Trophoblast cell (in vitro differentiated cells and primary cell): ENCODE results near the gene PLXDC2.

Experiments
- DNase-seq, 2 donors: peaks; one replicate each; pipeline ENCODE4 v3.0.0-alpha.2; 2016
- H2AFZ ChIP-seq: 2 replicates; pipeline ENCODE4 v1.6.1; 2013; ENCODE audit warnings: low read length, moderate library complexity, mild to moderate bottlenecking; ENCODE audit not compliant: insufficient read depth, poor library complexity
- H2AK5ac ChIP-seq: 2 replicates; pipeline ENCODE4 v1.6.1; 2013; ENCODE audit warnings: mild to moderate bottlenecking, low read length
- H2BK120ac ChIP-seq: 2 replicates; pipeline ENCODE4 v1.6.1; 2013; ENCODE audit warnings: low read length, mild to moderate bottlenecking, moderate library complexity; ENCODE audit not compliant: insufficient read depth, poor library complexity
- H2BK12ac ChIP-seq: 2 replicates; pipeline ENCODE4 v1.6.1; 2013; ENCODE audit warnings: mild to moderate bottlenecking, low read length, moderate library complexity
- H2BK5ac ChIP-seq: 2 replicates; pipeline ENCODE4 v1.6.1; 2013; ENCODE audit warnings: low read length, low read depth, moderate library complexity, mild to moderate bottlenecking; ENCODE audit not compliant: poor library complexity
- H3K14ac ChIP-seq: 2 replicates; pipeline ENCODE4 v1.6.1; 2013; ENCODE audit warnings: mild to moderate bottlenecking, low read length
- H3K18ac ChIP-seq: 2 replicates; pipeline ENCODE4 v1.6.1; 2013; ENCODE audit warnings: mild to moderate bottlenecking, low read length
- H3K23ac ChIP-seq: 2 replicates; pipeline ENCODE4 v1.6.1; 2013; ENCODE audit warnings: low read length
- H3K27ac ChIP-seq: 2 replicates; pipeline ENCODE4 v1.5.1; 2013; ENCODE audit warnings: low read depth, mild to moderate bottlenecking, inconsistent platforms, low read length, moderate library complexity
- H3K27me3 ChIP-seq: 2 replicates; pipeline ENCODE4 v1.6.1; 2013; ENCODE audit warnings: inconsistent platforms, mild to moderate bottlenecking, low read length, moderate library complexity; ENCODE audit not compliant: insufficient read depth
- H3K36me3 ChIP-seq, 2 experiments: 1 replicate in 1 of 2; 2 replicates in 1 of 2; pipeline ENCODE4 v1.6.1; 2013; ENCODE audit warnings: low read length in 2 of 2, mild to moderate bottlenecking in 2 of 2, moderate library complexity in 1 of 2; ENCODE audit not compliant: insufficient read depth in 2 of 2, control insufficient read depth in 1 of 2
- H3K4ac ChIP-seq: 2 replicates; pipeline ENCODE4 v1.6.1; 2013; ENCODE audit warnings: low read depth, mild to moderate bottlenecking, low read length, moderate library complexity
- H3K4me1 ChIP-seq, 2 experiments: 1 replicate in 1 of 2; 2 replicates in 1 of 2; pipeline ENCODE4 v1.6.1; 2013; ENCODE audit warnings: low read length in 2 of 2, mild to moderate bottlenecking in 2 of 2, moderate library complexity in 1 of 2; ENCODE audit not compliant: insufficient read depth in 2 of 2, control insufficient read depth in 1 of 2
- H3K4me2 ChIP-seq: 2 replicates; pipeline ENCODE4 v1.6.1; 2013; ENCODE audit warnings: inconsistent platforms, mild to moderate bottlenecking, low read length, moderate library complexity
- H3K4me3 ChIP-seq: 2 replicates; pipeline ENCODE4 v1.5.1; 2013; ENCODE audit warnings: mild to moderate bottlenecking, low read depth, low read length, inconsistent platforms
- H3K79me1 ChIP-seq: one replicate; pipeline ENCODE4 v1.6.1; 2013; ENCODE audit warnings: low read length
- H3K79me2 ChIP-seq: 2 replicates; pipeline ENCODE4 v1.6.1; 2013; ENCODE audit warnings: low read length, mild to moderate bottlenecking; ENCODE audit not compliant: control insufficient read depth, insufficient read depth, poor library complexity
- H3K9ac ChIP-seq: 2 replicates; pipeline ENCODE4 v1.6.1; 2013; ENCODE audit warnings: mild to moderate bottlenecking, low read length
- H3K9me3 ChIP-seq: 2 replicates; pipeline ENCODE4 v1.6.1; 2013; ENCODE audit warnings: low read depth, mild to moderate bottlenecking, control low read depth, inconsistent platforms, low read length; ENCODE audit not compliant: insufficient read depth
- H4K12ac ChIP-seq: 2 replicates; pipeline ENCODE4 v1.6.1; 2013; ENCODE audit warnings: low read depth, mild to moderate bottlenecking, low read length, moderate library complexity
- H4K8ac ChIP-seq: 2 replicates; pipeline ENCODE4 v1.6.1; 2013; ENCODE audit warnings: low read depth, mild to moderate bottlenecking, low read length, moderate library complexity
- H4K91ac ChIP-seq: one replicate; pipeline ENCODE4 v1.6.1; 2013; ENCODE audit warnings: low read depth, mild to moderate bottlenecking, low read length, moderate library complexity
- WGBS: extraction: QIAGEN DNeasy Blood & Tissue Kit; methylation state at CpG from one replicate; pipeline ENCODE4 v1.1.7; 2013; ENCODE audit warnings: missing lambda C conversion rate; ENCODE audit not compliant: insufficient read length, insufficient coverage; ENCODE audit errors: extremely low coverage; 5-methylcytosine and 5-hydroxymethylcytosine counted together

PLXDC2 gene

GRCh38 chr10:19961076-19962053, 145.1 kb downstream of the PLXDC2 start:
- Histone ChIP-seq H3K14ac (no peak overlapping the region), H3K27me3 (no peaks in the 10 kb centered on the region), H3K23ac (no peak overlapping the region), H2AFZ (no peak overlapping the region), H3K18ac (no peak overlapping the region), H3K4me3 (no peak overlapping the region), H2AK5ac (no peak overlapping the region), H3K36me3 (no peaks in the 10 kb centered on the region), H2BK120ac (no peak overlapping the region), H3K4ac (no peak overlapping the region), H3K27ac (no peak overlapping the region), H3K79me1 (no peaks in the 10 kb centered on the region), H3K4me2 (no peak overlapping the region), H2BK5ac (no peak overlapping the region), H3K9ac (no peak overlapping the region), H2BK12ac (no peak overlapping the region), H4K91ac (no peak overlapping the region), H4K8ac (no peak overlapping the region), H3K9me3 (no peaks in the 10 kb centered on the region), H4K12ac (no peak overlapping the region), H3K4me1 (no peaks in the 10 kb centered on the region), H3K79me2 (no peaks in the 10 kb centered on the region)
- DNase-seq = no peak
- 100% methylated on average over 1 of the region's 7 CpGs for WGBS

GRCh38 chr10:19964625-19965024, 148.4 kb downstream of the PLXDC2 start:
- no peak overlapping the region for H4K8ac ChIP-seq
- no peak overlapping the region for H4K91ac ChIP-seq
- no peak overlapping the region for H3K18ac ChIP-seq
- H2BK5ac ChIP-seq = no peak overlapping the region
- no peak overlapping the region for H2AFZ ChIP-seq
- no peaks in the 10 kb centered on the region for H3K79me2 ChIP-seq
- H3K4me3 ChIP-seq = no peak overlapping the region
- no peak overlapping the region for H2BK12ac ChIP-seq
- no peaks in the 10 kb centered on the region for H3K79me1 ChIP-seq
- no peak overlapping the region for H3K27ac ChIP-seq
- no peak overlapping the region for H2AK5ac ChIP-seq
- no peaks in the 10 kb centered on the region for H3K36me3 ChIP-seq
- no CpG with 5 or more reads among the region's 2 CpGs for WGBS
- DNase-seq = no peak
- no peaks in the 10 kb centered on the region for H3K9me3 ChIP-seq
- no peak overlapping the region for H3K4me2 ChIP-seq
- no peak overlapping the region for H3K9ac ChIP-seq
- no peak overlapping the region for H4K12ac ChIP-seq
- H3K14ac ChIP-seq = no peak overlapping the region
- no peak overlapping the region for H3K23ac ChIP-seq
- no peak overlapping the region for H3K4ac ChIP-seq
- no peak overlapping the region for H2BK120ac ChIP-seq
- peaks cover 0 to 3% of the 10 kb centered on the region in 2 experiments for H3K4me1 ChIP-seq
- H3K27me3 ChIP-seq = no peaks in the 10 kb centered on the region

GRCh38 chr10:19966751-19967150, 150.5 kb downstream of the PLXDC2 start:
- no peak overlapping the region for H3K4ac ChIP-seq
- no peak overlapping the region for H3K27ac ChIP-seq
- H4K91ac ChIP-seq = no peak overlapping the region
- H3K79me1 ChIP-seq = no peaks in the 10 kb centered on the region
- no peaks in the 10 kb centered on the region for H3K27me3 ChIP-seq
- H3K14ac ChIP-seq = no peak overlapping the region
- no peak for DNase-seq
- peaks cover 0 to 3% of the 10 kb centered on the region in 2 experiments for H3K4me1 ChIP-seq
- no peak overlapping the region for H2BK5ac ChIP-seq
- no peak overlapping the region for H3K18ac ChIP-seq
- H3K9ac ChIP-seq = no peak overlapping the region
- no peak overlapping the region for H2BK120ac ChIP-seq
- no peak overlapping the region for H2BK12ac ChIP-seq
- no peak overlapping the region for H4K8ac ChIP-seq
- H3K79me2 ChIP-seq = no peaks in the 10 kb centered on the region
- no CpG with 5 or more reads among the region's 7 CpGs for WGBS
- no peaks in the 10 kb centered on the region for H3K36me3 ChIP-seq
- H3K4me3 ChIP-seq = no peak overlapping the region
- H2AFZ ChIP-seq = no peak overlapping the region
- H4K12ac ChIP-seq = no peak overlapping the region
- no peak overlapping the region for H2AK5ac ChIP-seq
- peak overlapping the region; percentile 35 for H3K23ac ChIP-seq
- no peaks in the 10 kb centered on the region for H3K9me3 ChIP-seq
- H3K4me2 ChIP-seq = no peak overlapping the region

- Histone ChIP-seq H3K27me3 (no peaks in the 10 kb centered on the region), H2BK12ac (no peak overlapping the region), H3K4me3 (no peak overlapping the region), H3K18ac (no peak overlapping the region), H4K12ac (no peak overlapping the region), H3K23ac (no peak overlapping the region), H3K79me2 (no peaks in the 10 kb centered on the region), H3K9me3 (no peaks in the 10 kb centered on the region), H3K14ac (no peak overlapping the region), H3K79me1 (no peaks in the 10 kb centered on the region), H4K91ac (no peak overlapping the region), H2BK120ac (no peak overlapping the region), H3K36me3 (no peaks in the 10 kb centered on the region), H3K9ac (no peak overlapping the region), H3K4me1 (peaks cover 0 to 3% of the 10 kb centered on the region in 2 experiments), H3K4me2 (no peak overlapping the region), H3K27ac (no peak overlapping the region), H4K8ac (no peak overlapping the region), H3K4ac (no peak overlapping the region), H2BK5ac (no peak overlapping the region), H2AK5ac (no peak overlapping the region), H2AFZ (no peak overlapping the region)
- WGBS = no CpG with 5 or more reads among the region's 3 CpGs
- DNase-seq = no peak
Measured at GRCh38 chr10:19967981-19968380, 151.7 kb downstream of the PLXDC2 start.
